HL-60/S4 treated with phorbol 12-myristate 13-acetate at 8.2 ng/mL for 4 days and 3 days (cell line): Measurements from ENCODE around the gene LRIG1.

Source experiments
- in situ Hi-C: fragments of 300-500 bp; cut with MboI; formaldehyde crosslinking; loops from 2 replicates; pipeline ENCODE4 v1.15.0; 2022; ENCODE audit warnings: low sequenced_read_pairs

Gene LRIG1

GRCh38 chr3:66444146-66444644 lies 56.6 kb downstream of the LRIG1 start:
- in situ Hi-C loops, result no loop called here

DNA sequence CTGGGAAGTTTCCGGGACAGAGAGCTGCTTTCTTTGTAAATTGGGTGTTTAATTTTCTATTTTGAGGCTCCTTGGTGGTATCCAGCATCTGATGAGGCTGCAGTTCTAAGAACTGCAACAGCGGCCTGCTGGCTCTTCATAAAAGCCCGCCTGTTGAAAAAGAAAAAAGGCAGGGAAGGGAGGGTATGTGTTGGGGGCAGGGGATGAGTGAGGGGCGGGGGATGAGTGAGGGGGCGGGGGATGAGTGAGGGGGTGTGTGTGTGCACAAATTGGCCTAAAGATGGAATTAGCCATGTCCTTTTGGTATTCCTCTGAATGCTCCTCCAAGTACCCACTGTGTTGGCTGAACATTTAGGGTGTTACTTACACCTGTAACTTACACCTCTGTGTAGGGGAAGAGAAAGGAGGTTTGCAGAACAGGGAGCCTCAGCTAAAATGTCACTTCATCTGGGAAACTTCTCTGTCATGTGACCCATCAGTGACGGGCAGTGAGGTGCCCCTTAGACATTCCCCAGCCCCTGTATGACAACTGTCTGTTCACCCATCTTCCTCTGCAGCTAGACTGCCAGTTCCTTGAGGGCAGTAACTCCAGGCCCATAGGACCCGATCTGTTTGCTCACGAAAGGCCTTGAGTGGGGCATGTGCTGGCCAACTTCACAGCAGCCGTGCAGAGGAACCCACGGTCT lies 57.6 kb downstream of the LRIG1 start:
- in situ Hi-C loops, result no loop called here

DNA sequence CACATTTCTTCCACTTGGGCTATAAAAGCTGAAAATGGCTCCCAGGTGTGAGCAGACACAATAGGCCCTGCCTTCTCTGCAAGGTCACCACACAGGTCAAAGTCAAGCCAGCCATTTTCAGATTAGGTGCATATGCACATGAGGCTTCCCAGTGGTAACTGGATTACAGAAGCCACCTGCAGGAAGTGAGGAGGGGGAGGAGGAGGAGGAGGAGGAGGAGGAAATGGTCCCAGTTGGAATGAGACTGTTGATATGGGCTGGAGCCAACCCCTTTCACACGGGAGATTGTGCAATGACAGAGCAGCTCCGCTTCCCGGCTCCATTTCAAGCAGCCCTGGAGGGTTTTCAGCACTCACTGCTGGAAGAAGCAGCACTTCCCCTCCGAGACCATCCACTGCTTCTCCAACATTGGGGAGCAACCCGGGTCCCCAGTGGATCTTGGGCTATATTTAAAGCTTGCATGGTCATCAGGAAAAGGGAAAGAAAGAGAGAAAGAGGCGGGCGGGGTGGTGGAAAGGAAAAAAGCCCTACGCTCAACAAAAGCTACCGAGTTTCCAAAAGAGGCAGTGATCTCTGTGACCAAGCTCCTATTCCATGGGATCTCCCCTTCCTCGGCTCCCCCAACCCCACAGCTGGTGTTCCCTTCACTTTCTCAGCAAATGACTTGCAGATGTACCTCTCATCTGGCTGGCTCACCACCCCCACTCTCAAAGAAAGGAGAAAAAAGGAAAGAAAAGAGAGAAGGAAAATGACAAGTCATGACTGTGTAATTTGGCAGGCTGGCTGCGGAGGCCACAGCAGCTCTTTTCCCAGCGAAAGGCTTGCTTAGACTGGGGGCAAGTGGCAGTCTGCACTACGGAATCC lies 58.3 kb downstream of the LRIG1 start:
- in situ Hi-C loops, result no loop called here

- in situ Hi-C loops, result no loop called here
Observed at GRCh38 chr3:66441692-66442091, 59.1 kb downstream of the LRIG1 start.

GRCh38 chr3:66441129-66441528 lies 59.7 kb downstream of the LRIG1 start:
- in situ Hi-C loops, result no loop called here

DNA sequence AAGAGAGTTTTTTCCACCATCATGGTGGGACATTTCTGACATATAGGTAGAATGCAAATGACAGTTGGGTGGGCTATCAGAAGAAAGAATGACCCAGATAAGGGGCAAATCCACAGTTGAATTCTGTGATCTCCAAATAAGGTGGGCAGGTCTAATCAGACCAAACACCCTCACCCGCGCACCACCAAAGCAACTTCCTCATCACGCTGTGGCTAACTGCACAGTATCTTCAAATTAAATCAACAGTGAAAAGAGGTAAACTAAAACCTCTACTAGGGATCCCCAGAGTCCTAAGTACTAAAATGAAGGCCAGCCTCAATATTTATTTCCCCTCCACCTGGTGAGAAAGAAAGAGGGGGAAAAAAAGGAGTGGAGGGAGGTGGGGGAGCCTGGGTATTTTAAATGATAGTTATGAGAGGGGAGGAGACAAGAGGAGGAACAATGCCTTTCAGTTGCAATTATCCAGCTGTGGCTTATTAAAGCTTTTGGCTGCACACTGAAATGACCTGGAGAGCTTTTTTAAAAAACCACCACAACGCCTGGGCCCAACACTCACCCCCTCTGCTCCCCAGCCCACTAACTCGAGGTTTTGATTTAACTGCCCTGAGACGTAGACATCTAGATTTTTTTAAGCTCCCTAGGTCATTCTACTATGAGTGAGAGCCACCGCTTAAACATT lies 61.0 kb downstream of the LRIG1 start:
- in situ Hi-C loops, result no loop called here

GRCh38 chr3:66438046-66438445 lies 62.8 kb downstream of the LRIG1 start:
- in situ Hi-C loops, result no loop called here

- in situ Hi-C loops, result no loop called here
Observed at GRCh38 chr3:66437341-66437929, 63.4 kb downstream of the LRIG1 start.

DNA sequence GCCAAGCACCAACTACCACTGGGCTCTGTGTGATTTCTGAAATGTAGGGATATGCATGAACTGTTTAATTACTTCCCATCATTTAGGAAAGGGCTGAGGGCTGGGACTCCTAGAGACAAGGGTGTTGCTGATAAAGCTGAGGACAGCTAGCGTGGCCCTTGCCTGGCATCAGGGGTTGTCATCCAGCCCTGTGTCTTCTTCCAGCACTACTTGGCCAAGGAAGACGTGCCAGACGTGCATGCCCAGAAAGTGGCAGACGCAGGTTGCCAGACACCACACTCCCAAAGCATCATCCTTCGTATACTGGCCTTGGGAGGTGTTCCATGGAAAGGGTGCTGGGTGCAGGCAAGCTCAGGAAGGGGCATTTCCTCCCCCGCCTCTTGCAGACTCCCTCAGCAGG lies 64.8 kb downstream of the LRIG1 start:
- in situ Hi-C loops, result no loop called here

DNA sequence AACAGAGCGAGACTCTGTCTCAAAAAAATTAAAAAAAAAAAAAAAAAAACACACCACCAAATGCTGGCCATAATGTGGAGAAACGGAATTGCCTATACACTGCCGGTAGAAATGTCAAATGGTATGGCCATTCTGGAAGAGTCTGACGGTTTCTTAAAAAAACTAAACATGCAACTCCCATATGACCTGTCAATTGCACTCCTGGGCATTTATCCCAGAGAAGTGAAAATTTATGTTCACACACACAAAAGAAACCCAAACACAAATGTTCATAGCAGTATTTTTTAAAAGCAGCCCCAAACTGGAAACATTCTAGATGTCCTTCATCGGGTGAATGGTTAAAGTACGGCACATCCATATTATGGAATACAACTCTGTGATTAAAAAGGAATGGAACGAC lies 66.1 kb downstream of the LRIG1 start:
- in situ Hi-C loops, result no loop called here

GRCh38 chr3:66433522-66433782 lies 67.4 kb downstream of the LRIG1 start:
- in situ Hi-C loops, result no loop called here

- in situ Hi-C loops, result no loop called here
Observed at GRCh38 chr3:66432767-66433521, 67.9 kb downstream of the LRIG1 start.

DNA sequence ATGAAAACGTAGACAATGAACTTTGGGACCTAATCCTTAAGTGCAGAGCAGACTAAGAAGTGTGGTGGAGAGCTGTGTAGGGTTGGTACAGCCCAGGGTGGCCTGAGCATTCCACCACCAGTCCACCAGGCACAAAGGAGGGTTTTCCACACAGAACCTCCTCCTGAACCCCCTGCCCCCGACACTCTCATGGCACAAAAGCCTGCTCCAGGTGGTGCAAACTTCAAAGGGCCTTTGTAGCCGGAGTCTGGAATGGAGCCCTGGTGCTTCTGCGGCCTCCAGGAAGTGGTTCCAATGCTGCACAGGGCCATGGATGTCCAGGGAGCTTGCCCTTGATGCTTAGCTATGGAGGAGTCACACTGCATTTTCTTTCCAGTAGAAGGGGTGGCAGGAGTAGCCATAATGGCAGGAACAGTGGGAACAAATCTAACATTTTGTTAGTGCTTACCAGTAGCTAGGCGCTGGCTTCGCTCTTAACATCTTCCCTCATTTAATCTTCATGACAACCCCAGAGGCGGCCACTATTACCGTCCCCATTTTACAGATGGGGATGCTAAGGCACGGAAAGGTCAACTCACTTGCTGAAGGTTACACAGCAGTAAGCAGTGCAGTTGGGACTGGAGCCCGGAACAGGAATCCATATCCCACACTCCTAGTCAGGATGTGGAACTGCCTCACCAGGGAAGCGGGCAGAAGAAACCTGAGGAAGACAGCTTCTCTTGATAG lies 68.6 kb downstream of the LRIG1 start:
- in situ Hi-C loops, result no loop called here

- in situ Hi-C loops, result no loop called here
Observed at GRCh38 chr3:66431494-66431893, 69.3 kb downstream of the LRIG1 start.

DNA sequence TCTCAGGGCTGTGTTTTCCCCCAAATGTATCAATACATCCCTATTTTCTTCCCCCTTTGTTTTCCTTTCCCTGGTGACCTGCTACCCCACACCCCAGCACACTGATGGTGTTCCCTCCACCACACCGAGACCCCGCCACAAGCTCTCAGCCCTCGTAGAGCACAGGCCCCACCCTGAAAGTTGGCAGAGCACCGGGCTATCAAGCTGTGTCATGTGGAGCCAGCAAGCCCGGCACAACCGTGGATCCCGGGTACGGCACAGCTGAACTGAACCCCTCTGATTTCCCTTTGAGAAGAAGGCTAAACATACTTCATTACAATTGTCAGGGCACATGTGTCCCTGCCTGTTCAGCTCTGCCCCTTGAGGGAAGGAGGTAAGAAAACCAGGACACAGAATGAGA lies 69.9 kb downstream of the LRIG1 start:
- in situ Hi-C loops, result no loop called here

GRCh38 chr3:66428733-66429132 lies 72.1 kb downstream of the LRIG1 start:
- in situ Hi-C loops, result no loop called here

DNA sequence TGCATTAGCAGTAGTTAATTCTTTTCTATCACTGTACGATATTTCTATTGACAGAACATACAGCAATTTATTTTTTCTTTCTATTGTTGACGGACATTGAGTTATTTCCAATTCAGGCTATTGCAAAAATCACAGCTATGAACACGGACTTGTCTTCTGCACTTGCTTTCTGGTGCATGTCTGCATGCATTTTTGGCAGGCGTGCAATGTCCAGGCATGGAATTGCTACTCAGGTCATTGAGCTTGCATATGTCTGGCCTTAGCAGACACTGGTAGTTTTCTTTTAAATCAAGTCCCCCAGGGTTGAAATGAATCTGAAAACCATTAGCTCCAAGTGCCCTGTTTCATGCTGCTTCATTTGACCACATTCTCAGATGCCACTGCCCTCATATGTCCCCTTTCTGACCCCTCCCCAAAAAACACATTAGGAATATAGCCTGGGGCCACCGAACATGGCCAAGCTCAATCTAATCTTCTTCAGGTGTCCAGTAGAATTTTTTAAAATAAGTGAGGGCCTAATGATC lies 72.8 kb downstream of the LRIG1 start:
- in situ Hi-C loops, result no loop called here

DNA sequence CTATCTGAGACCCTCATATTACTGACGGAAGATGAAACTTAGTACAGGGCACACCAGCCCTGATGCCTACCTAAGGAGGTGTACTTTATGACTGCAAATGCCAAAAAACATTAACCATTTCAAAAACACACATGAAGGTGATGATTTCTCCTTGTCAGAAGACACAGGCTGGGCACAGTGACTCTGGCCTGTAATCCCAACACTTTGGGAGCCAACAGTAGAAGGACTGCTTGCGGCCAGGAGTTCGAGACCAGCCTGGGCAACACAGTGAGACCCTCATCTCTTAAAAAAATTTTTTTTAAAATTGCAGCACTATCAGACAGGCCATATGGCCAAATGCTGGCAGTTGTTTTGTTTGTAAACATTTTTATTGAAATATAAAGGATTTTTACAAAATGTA lies 73.5 kb downstream of the LRIG1 start:
- in situ Hi-C loops, result no loop called here

DNA sequence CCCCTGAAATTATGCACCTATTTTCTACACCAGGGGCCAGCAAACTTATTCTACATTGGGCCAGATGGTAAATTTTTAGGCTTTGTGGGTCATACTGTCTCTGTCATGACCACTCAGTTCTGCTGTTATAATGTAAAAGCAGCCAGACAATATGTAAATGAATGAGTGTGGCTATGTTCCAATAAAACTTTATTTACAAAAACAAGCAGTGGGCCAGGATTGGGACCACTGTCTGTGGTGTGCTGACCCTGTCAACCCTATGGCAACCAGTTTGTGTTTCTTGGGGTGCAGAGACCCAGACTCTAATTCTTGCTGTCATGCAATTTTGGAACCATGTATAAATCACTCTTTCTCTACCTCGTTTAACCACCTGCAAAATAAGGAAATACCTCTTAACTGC lies 74.7 kb downstream of the LRIG1 start:
- in situ Hi-C loops, result no loop called here

DNA sequence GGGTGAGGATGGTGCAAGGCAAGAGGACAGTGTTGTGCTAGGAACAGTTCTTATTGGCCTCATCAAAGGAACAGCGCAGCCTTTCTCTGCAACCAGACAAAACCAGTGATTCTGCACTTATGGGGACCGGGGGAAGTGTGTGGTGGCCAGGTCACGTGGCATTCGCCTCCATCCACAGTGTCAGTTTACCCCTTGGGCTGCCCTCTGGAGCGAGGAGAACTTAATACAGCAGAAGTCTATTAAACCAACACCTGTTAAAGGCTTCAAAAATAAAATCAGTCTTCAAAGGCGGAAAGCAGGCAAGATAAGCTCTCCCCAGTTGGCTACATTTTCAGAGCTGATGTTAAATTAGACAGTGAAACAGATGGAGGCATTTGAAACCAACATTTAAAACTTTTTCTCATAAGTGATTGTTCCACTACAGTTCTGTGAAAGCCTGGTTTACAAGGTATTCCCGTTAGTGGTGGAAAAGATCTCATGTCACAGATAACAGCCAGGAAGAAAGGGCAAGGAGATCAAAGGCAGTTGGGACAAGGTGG lies 75.2 kb downstream of the LRIG1 start:
- in situ Hi-C loops, result no loop called here
